Thyroid gland (tissue), 4 donors: Measurements from ENCODE around the gene TP53AIP1. TPM values are rescaled to one million over a fixed set of nuclear protein-coding genes. Genes with fewer than 3 reads are reported as not detected.
A peak's percentile ranks its signal among the peaks of the same experiment; 100 is the strongest.

Experiments
- DNase-seq, 2 donors: peaks; one replicate each; pipeline ENCODE4 v3.0.0-alpha.2; 2019
- H3K27ac ChIP-seq, 3 donors: fragments of 200-600 bp; sonication (generic); 1 replicate in 2 of 3; 2 replicates in 1 of 3; pipeline ENCODE4 v1.5.1; 2016 to 2019; ENCODE audit warnings: mild to moderate bottlenecking in 1 of 3, moderate library complexity in 1 of 3
- H3K27me3 ChIP-seq: fragments of 200-600 bp; sonication (generic); one replicate; pipeline ENCODE4 v1.5.1; 2019
- H3K36me3 ChIP-seq, 2 donors: fragments of 200-600 bp; sonication (generic); one replicate each; pipeline ENCODE4 v1.5.1; 2016 to 2019
- H3K4me1 ChIP-seq, 2 donors: fragments of 200-600 bp; sonication (generic); one replicate each; pipeline ENCODE4 v1.5.1; 2017 to 2019
- H3K4me3 ChIP-seq, 3 donors: fragments of 200-600 bp; sonication (generic); replicated peaks in 1 of 3; 1 replicate in 2 of 3; 2 replicates in 1 of 3; pipeline ENCODE4 v1.5.1; 2016; ENCODE audit warnings: mild to moderate bottlenecking in 1 of 3
- H3K9me3 ChIP-seq: fragments of 200-600 bp; sonication (generic); one replicate; pipeline ENCODE4 v1.5.1; 2017
- CTCF ChIP-seq, 6 experiments: fragments of 200-600 bp in 3 of 6; fragments of 450-650 bp in 3 of 6; sonication (generic) in 3 of 6; IDR thresholded peaks; one replicate each; pipeline ENCODE4 v1.5.1; 2016 to 2019; ENCODE audit warnings: antibody characterized with exemption in 6 of 6, mild to moderate bottlenecking in 2 of 6, inconsistent platforms in 1 of 6, moderate library complexity in 1 of 6
- POLR2A ChIP-seq, 2 donors: fragments of 450-650 bp; IDR thresholded peaks; one replicate each; pipeline ENCODE4 v1.6.1; 2017; ENCODE audit warnings: antibody characterized with exemption in 2 of 2, mild to moderate bottlenecking in 2 of 2, moderate library complexity in 1 of 2
- WGBS, 2 donors: methylation state at CpG; one replicate each; pipeline ENCODE4 v1.1.5; 2017; 5-methylcytosine and 5-hydroxymethylcytosine counted together
- intact Hi-C: fragments of 100-400 bp; cut with DNase I; formaldehyde crosslinking; loops from one replicate; pipeline ENCODE4 v1.15.1; 2023
- total RNA-seq, 4 donors: library from RNA; depleted of rRNA; stranded (reverse); fragments of >200 nt; gene quantifications; one replicate each; pipeline ENCODE4 v1.2.3, GENCODE V29; 2016

Gene TP53AIP1
- total RNA-seq, 4 donors from 2014 or later = not detected

GRCh38 chr11:128933481-128934178 lies 9.0 kb downstream of the TP53AIP1 start:
- 82 to 83% methylated on average over 7 of the region's 7 CpGs for WGBS, 2 donors
- Histone ChIP-seq H3K27me3 (no peaks in the 10 kb centered on the region), H3K27ac (no peak overlapping the region), H3K4me1 (peaks cover 0 to 3% of the 10 kb centered on the region in 2 donors), H3K4me3 (no peak overlapping the region), H3K9me3 (no peaks in the 10 kb centered on the region), H3K36me3 (no peaks in the 10 kb centered on the region)
- intact Hi-C loops = no loop called here
- TF ChIP-seq POLR2A (IDR thresholded peaks at IDR 0.05) (no peak), CTCF (IDR thresholded peaks at IDR 0.05) (no peak)
- DNase-seq = no peak

- no peak overlapping the region for H3K4me3 ChIP-seq
- intact Hi-C loops = no loop called here
- WGBS, 2 donors = 79 to 92% methylated on average over 6 of the region's 6 CpGs
Observed at GRCh38 chr11:128931668-128932067, 11.0 kb downstream of the TP53AIP1 start.

GRCh38 chr11:128931066-128931465 lies 11.6 kb downstream of the TP53AIP1 start:
- DNase-seq = no peak
- 60 to 78% methylated on average over 3 of the region's 3 CpGs for WGBS, 2 donors
- Histone ChIP-seq H3K36me3 (no peaks in the 10 kb centered on the region), H3K27me3 (no peaks in the 10 kb centered on the region), H3K27ac (no peak overlapping the region), H3K4me3 (no peak overlapping the region), H3K4me1 (no peaks in the 10 kb centered on the region), H3K9me3 (no peaks in the 10 kb centered on the region)
- intact Hi-C loops = no loop called here
- TF ChIP-seq POLR2A (IDR thresholded peaks at IDR 0.05) (no peak), CTCF (IDR thresholded peaks at IDR 0.05) (no peak)

More at GRCh38 chr11:128931668-128932067, 11.0 kb downstream of the TP53AIP1 start:
- DNase-seq = no peak
- H3K9me3 ChIP-seq = no peaks in the 10 kb centered on the region
- H3K4me1 ChIP-seq = peaks cover 0 to under 1% of the 10 kb centered on the region in 2 donors
- H3K27ac ChIP-seq = no peak overlapping the region
- TF ChIP-seq POLR2A (IDR thresholded peaks at IDR 0.05) (no peak), CTCF (IDR thresholded peaks at IDR 0.05) (no peak)
- H3K27me3 ChIP-seq = no peaks in the 10 kb centered on the region
- no peaks in the 10 kb centered on the region for H3K36me3 ChIP-seq

GRCh38 chr11:128929991-128930390 lies 12.7 kb downstream of the TP53AIP1 start:
- H3K4me1 ChIP-seq = no peaks in the 10 kb centered on the region
- no peak for DNase-seq
- TF ChIP-seq CTCF (IDR thresholded peaks at IDR 0.05) = no peak
- TF ChIP-seq POLR2A (IDR thresholded peaks at IDR 0.05) = no peak
- no peak overlapping the region for H3K4me3 ChIP-seq
- WGBS, 2 donors = 46 to 65% methylated on average over 12 of the region's 12 CpGs
- H3K27ac ChIP-seq = no peak overlapping the region
- intact Hi-C loops = no loop called here
- no peaks in the 10 kb centered on the region for H3K9me3 ChIP-seq
- no peaks in the 10 kb centered on the region for H3K36me3 ChIP-seq
- no peaks in the 10 kb centered on the region for H3K27me3 ChIP-seq

GRCh38 chr11:128929468-128929867 lies 13.2 kb downstream of the TP53AIP1 start:
- no peak overlapping the region for H3K4me3 ChIP-seq
- H3K36me3 ChIP-seq = no peaks in the 10 kb centered on the region
- no peaks in the 10 kb centered on the region for H3K9me3 ChIP-seq
- WGBS, 2 donors = 43 to 47% methylated on average over 4 to 5 of the region's 5 CpGs
- no peaks in the 10 kb centered on the region for H3K27me3 ChIP-seq
- H3K4me1 ChIP-seq = no peaks in the 10 kb centered on the region
- DNase-seq = peak; percentile 39 to 53
- TF ChIP-seq POLR2A (IDR thresholded peaks at IDR 0.05) (no peak), CTCF (IDR thresholded peaks at IDR 0.05) (no peak)
- intact Hi-C loops = no loop called here
- H3K27ac ChIP-seq = no peak overlapping the region
